ENCODE data around the gene USP7. TPM values are rescaled to one million over a fixed set of nuclear protein-coding genes. Genes with fewer than 3 reads are reported as not detected.

USP7 gene
- total RNA-seq, 4 donors from 2014 or later = 67.9 to 84.7 (median 73.3) TPM

DNA sequence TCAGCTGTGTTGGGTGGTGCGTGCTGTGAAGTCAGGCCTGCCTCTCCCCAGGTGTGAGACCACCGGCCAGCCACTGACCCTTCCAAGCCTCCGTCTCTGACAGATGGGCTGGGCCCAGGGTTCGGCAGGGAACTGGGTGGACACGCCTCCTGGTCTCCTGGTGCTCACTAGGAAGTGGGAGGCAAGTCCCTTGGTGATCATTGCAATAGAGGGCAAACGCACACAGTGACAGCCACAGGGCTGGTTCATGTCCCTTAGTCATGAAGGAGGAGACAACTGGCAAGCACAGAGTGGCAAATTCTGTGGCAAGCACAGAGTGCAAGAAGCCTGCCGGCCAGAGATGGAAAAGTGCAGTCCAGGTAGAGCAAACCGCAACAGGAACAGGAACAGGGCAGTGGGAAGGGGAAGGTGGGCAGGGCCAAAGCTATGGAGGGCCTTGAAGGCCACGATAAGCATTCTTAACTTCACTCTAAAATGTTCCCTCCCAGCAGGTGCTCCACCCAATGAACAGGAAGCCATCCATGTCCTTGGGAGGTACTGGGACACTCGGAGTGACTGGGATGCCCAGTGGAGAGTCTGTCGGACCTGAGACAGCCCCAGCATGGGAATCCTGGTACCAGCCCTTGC lies 21.9 kb downstream of the USP7 start:
- 60% methylated on average over 9 of the region's 11 CpGs for WGBS
- H3K27ac ChIP-seq (replicated peaks in 1 of 4) = no peak overlapping the region
- intact Hi-C loops (cut with DNase I) = no loop called here
- H3K9me3 ChIP-seq = no peaks in the 10 kb centered on the region
- no peak for DNase-seq (ENCODE audit: extremely low spot score)
- H3K27me3 ChIP-seq = no peaks in the 10 kb centered on the region
- H3K4me3 ChIP-seq = no peak overlapping the region
- peaks cover 69 to 99% (median 91%) of the 10 kb centered on the region in 4 donors for H3K4me1 ChIP-seq
- no peaks in the 10 kb centered on the region for H3K36me3 ChIP-seq
- TF ChIP-seq POLR2AphosphoS5 (IDR thresholded peaks at IDR 0.05) (no peak), POLR2A (IDR thresholded peaks at IDR 0.05; ENCODE audit: low read depth) (no peak), EP300 (IDR thresholded peaks at IDR 0.05) (no peak)
- TF ChIP-seq, protein P1, sequence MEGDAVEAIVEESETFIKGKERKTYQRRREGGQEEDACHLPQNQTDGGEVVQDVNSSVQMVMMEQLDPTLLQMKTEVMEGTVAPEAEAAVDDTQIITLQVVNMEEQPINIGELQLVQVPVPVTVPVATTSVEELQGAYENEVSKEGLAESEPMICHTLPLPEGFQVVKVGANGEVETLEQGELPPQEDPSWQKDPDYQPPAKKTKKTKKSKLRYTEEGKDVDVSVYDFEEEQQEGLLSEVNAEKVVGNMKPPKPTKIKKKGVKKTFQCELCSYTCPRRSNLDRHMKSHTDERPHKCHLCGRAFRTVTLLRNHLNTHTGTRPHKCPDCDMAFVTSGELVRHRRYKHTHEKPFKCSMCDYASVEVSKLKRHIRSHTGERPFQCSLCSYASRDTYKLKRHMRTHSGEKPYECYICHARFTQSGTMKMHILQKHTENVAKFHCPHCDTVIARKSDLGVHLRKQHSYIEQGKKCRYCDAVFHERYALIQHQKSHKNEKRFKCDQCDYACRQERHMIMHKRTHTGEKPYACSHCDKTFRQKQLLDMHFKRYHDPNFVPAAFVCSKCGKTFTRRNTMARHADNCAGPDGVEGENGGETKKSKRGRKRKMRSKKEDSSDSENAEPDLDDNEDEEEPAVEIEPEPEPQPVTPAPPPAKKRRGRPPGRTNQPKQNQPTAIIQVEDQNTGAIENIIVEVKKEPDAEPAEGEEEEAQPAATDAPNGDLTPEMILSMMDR (IDR thresholded peaks at IDR 0.05) = no peak

DNA sequence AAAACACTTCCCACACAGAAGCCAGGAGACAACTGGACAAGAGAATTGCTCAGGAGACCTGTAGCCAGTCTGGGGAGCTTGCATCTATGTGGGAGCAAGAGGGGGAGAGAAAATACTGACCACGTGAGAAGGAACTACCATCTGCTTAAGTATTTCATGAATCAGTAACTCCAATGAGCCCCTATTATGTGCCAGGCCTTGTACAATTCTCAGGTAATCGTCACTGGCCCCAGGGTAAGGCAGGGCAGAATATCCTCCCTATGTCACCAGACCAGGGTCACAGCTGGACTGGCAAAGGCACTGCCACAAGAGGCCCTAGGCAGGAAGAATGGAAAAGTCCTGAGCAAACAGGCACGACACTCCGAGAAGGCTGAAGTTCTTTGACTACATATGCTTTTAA lies 25.9 kb downstream of the USP7 start:
- no peaks in the 10 kb centered on the region for H3K27me3 ChIP-seq
- WGBS = 45% methylated on average over 4 of the region's 4 CpGs
- H3K36me3 ChIP-seq = no peaks in the 10 kb centered on the region
- no peak for DNase-seq (ENCODE audit: extremely low spot score)
- intact Hi-C loops (cut with DNase I) = loop anchor here (5.0 kb wide), 1 partner anchor 69 kb away; no protein-coding TSS in a partner anchor
- H3K4me1 ChIP-seq = peaks cover 54 to 85% (median 75%) of the 10 kb centered on the region in 4 donors
- no peaks in the 10 kb centered on the region for H3K9me3 ChIP-seq
- no peak overlapping the region for H3K4me3 ChIP-seq
- TF ChIP-seq, protein P1 (IDR thresholded peaks at IDR 0.05) = no peak
- TF ChIP-seq POLR2A (IDR thresholded peaks at IDR 0.05; ENCODE audit: low read depth) (no peak), EP300 (IDR thresholded peaks at IDR 0.05) (no peak), POLR2AphosphoS5 (IDR thresholded peaks at IDR 0.05) (no peak)
- no peak overlapping the region for H3K27ac ChIP-seq (replicated peaks in 1 of 4)

DNA sequence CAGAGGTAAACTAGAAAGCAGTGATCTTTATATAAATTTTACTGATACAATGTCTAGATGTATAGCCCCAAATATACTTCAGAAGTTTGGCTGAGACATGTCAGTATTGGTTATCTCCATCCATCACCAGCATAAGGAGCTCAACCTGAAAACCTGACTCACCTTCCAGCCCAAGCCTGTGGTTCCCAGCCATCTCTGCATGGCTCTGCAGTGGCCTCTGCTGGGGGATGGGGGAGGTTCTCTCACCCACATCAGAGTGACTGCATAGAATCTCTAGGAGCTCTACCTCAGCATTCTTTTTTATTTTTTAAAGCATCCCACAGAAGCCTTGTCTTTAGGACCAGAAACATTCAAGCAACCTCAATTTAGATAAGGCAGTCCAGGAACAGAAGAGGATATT lies 27.3 kb downstream of the USP7 start:
- TF ChIP-seq, protein P1 (IDR thresholded peaks at IDR 0.05) = peak in 2 of 3 experiments; percentile 9 to 42
- no peak for TF ChIP-seq EP300 (IDR thresholded peaks at IDR 0.05)
- TF ChIP-seq POLR2AphosphoS5 (IDR thresholded peaks at IDR 0.05) = no peak
- TF ChIP-seq POLR2A (IDR thresholded peaks at IDR 0.05; ENCODE audit: low read depth) = no peak
- Histone ChIP-seq H3K4me1 (peaks cover 41 to 78% (median 65%) of the 10 kb centered on the region in 4 donors), H3K27ac (replicated peaks in 1 of 4) (no peak overlapping the region), H3K4me3 (no peak overlapping the region), H3K36me3 (no peaks in the 10 kb centered on the region), H3K9me3 (no peaks in the 10 kb centered on the region), H3K27me3 (no peaks in the 10 kb centered on the region)
- intact Hi-C loops (cut with DNase I) = loop anchor here (5.0 kb wide), 1 partner anchor 71 kb away; no protein-coding TSS in a partner anchor
- DNase-seq (ENCODE audit: extremely low spot score) = no peak

DNA sequence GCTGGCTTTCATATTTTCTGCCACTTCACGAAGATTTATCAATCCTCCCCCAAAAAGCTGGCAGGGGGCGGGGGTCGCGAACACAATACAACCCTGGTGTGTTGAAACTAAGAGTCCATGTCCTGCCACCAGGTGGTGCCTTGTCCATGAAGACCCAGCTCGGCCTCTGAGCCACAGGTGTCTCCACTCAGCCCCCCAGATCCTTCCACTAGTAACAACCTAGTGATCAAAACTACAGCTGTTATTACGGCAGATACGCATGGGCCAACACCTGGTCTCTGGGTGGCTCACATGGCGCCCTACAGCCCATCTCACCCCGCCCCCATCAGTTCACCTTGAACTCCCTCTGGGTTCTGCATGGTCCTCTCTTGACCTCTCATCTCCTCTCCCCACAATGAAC lies 27.7 kb downstream of the USP7 start:
- 77% methylated on average over 9 of the region's 9 CpGs for WGBS
- Histone ChIP-seq H3K27me3 (no peaks in the 10 kb centered on the region), H3K4me1 (peaks cover 41 to 74% (median 64%) of the 10 kb centered on the region in 4 donors)

More for the DNA sequence above, 27.7 kb downstream of the USP7 start:
- Histone ChIP-seq H3K36me3 (no peaks in the 10 kb centered on the region), H3K9me3 (no peaks in the 10 kb centered on the region), H3K4me3 (no peak overlapping the region), H3K27ac (replicated peaks in 1 of 4) (no peak overlapping the region)
- TF ChIP-seq, protein P1 (IDR thresholded peaks at IDR 0.05) = peak in 2 of 3 experiments; percentile 6 to 7
- TF ChIP-seq POLR2A (IDR thresholded peaks at IDR 0.05; ENCODE audit: low read depth) = no peak
- no peak for DNase-seq (ENCODE audit: extremely low spot score)
- intact Hi-C loops (cut with DNase I) = loop anchor here (5.0 kb wide), 1 partner anchor 71 kb away; no protein-coding TSS in a partner anchor

Data from esophagus muscularis mucosa (tissue), 4 donors.